GM12878 (cell line): Measurements from ENCODE around the gene SERINC5. TPM values are rescaled to one million over a fixed set of nuclear protein-coding genes. Genes with fewer than 3 reads are reported as not detected.

Experiments
- ATAC-seq: fragments of 200-7000 bp; cut with Tn5 transposase; 3 replicates; pipeline ENCODE4 v1.9.1; 2020; ENCODE audit warnings: mild to moderate bottlenecking, moderate library complexity
- BruUV-seq: library from RNA; stranded (reverse); fragments of 400-500 nt; replicated peaks from 2 replicates; lab custom pipeline; 2021; lab: Mats Ljungman, UMichigan
- CTCF ChIA-PET: fragments of 300-600 bp; sonication (Branson Sonifier 250); formaldehyde crosslinking; extraction: SDS; loops from one replicate; lab custom pipeline; 2021; ENCODE audit warnings: inconsistent platforms; lab: Yijun Ruan, JAX
- POLR2A ChIA-PET: fragments of 350-600 bp; formaldehyde crosslinking; extraction: SDS; loops from one replicate; lab custom pipeline; 2021; ENCODE audit warnings: inconsistent platforms; lab: Charles Lee
- RAD21 ChIA-PET: fragments of 300-600 bp; sonication (Branson Sonifier 250); formaldehyde crosslinking; loops from one replicate; lab custom pipeline; 2023; ENCODE audit warnings: antibody characterized with exemption; ENCODE audit not compliant: unreplicated experiment; lab: Charles Lee
- SMC1A ChIA-PET: fragments of 300-600 bp; sonication (Branson Sonifier 250); formaldehyde crosslinking; loops from one replicate; lab custom pipeline; 2023; ENCODE audit not compliant: unreplicated experiment, uncharacterized antibody; lab: Charles Lee
- DNase-seq: peaks from one replicate; pipeline ENCODE4 v3.0.0-alpha.2; 2011; ENCODE audit warnings: low read depth, low spot score
- FAIRE-seq: peaks from 3 replicates; lab custom pipeline; 2011; peaks lifted over from hg19 to GRCh38; lab: Jason Lieb, UNC
- H2AFZ ChIP-seq: 2 replicates; pipeline ENCODE4 v1.6.0; 2011; ENCODE audit warnings: low read depth, low read length, control low read depth; ENCODE audit not compliant: control insufficient read depth
- H3K27ac ChIP-seq: 2 replicates; pipeline ENCODE4 v1.5.1; 2011; ENCODE audit warnings: control low read depth; ENCODE audit not compliant: control insufficient read depth, insufficient read depth
- H3K27me3 ChIP-seq, 2 experiments: replicated peaks in 1 of 2; 2 replicates each; pipeline versions ENCODE4 v1.6.0 to v1.6.1; 2011; ENCODE audit warnings: low read length in 1 of 2; ENCODE audit not compliant: control insufficient read depth in 2 of 2, insufficient read depth in 2 of 2
- H3K36me3 ChIP-seq, 2 experiments: 2 replicates each; pipeline ENCODE4 v1.5.1; 2011; ENCODE audit warnings: low read length in 1 of 2; ENCODE audit not compliant: control insufficient read depth in 2 of 2, insufficient read depth in 2 of 2
- H3K4me1 ChIP-seq: 2 replicates; pipeline ENCODE4 v1.6.1; 2011; ENCODE audit warnings: mild to moderate bottlenecking, low read length, moderate library complexity, mixed read lengths; ENCODE audit not compliant: control insufficient read depth, insufficient read depth
- H3K4me2 ChIP-seq: 2 replicates; pipeline ENCODE4 v1.6.0; 2011; ENCODE audit warnings: control low read depth; ENCODE audit not compliant: control insufficient read depth, insufficient read depth
- H3K4me3 ChIP-seq: fragments of 200-600 bp; sonication (generic); 2 replicates; pipeline ENCODE4 v1.5.1; 2016
- H3K79me2 ChIP-seq: 2 replicates; pipeline ENCODE4 v1.6.0; 2011; ENCODE audit warnings: low read length; ENCODE audit not compliant: control insufficient read depth, insufficient read depth
- H3K9ac ChIP-seq: 2 replicates; pipeline ENCODE4 v1.8.0; 2011; ENCODE audit warnings: low read length, control low read depth, mixed read lengths; ENCODE audit not compliant: control insufficient read depth, insufficient read depth
- H3K9me3 ChIP-seq: replicated peaks from 3 replicates; pipeline ENCODE4 v1.5.1; 2011; ENCODE audit warnings: mild to moderate bottlenecking, low read length; ENCODE audit not compliant: control insufficient read depth, insufficient read depth
- H4K20me1 ChIP-seq: 2 replicates; pipeline ENCODE4 v1.6.0; 2011; ENCODE audit not compliant: control insufficient read depth, insufficient read depth
- HDAC2 ChIP-seq: fragments of 200-600 bp; sonication (generic); IDR thresholded peaks from 2 replicates; pipeline ENCODE4 v1.6.1; 2017
- PAX5 ChIP-seq: IDR thresholded peaks from 2 replicates; pipeline ENCODE4 v1.6.1; 2011; ENCODE audit warnings: low read depth, low read length, borderline replicate concordance
- POU2F2 ChIP-seq: IDR thresholded peaks from 3 replicates; pipeline ENCODE4 v1.6.1; 2011; ENCODE audit warnings: low read depth, mild to moderate bottlenecking, low read length, borderline replicate concordance
- RELB ChIP-seq: fragments of 450-650 bp; IDR thresholded peaks from 2 replicates; pipeline ENCODE4 v1.6.1; 2017; ENCODE audit warnings: low read depth, mild to moderate bottlenecking, moderate library complexity
- SMC3 ChIP-seq: IDR thresholded peaks from 2 replicates; pipeline ENCODE4 v1.6.1; 2011; ENCODE audit warnings: low read length, improper control_type of control experiment, borderline replicate concordance
- SUPT20H ChIP-seq: IDR thresholded peaks from 2 replicates; pipeline ENCODE4 v1.6.1; 2011; ENCODE audit warnings: low read depth, mild to moderate bottlenecking, low read length, moderate library complexity, borderline replicate concordance; ENCODE audit not compliant: control insufficient read depth
- USF1 ChIP-seq: IDR thresholded peaks from 2 replicates; pipeline ENCODE4 v1.6.1; 2011; ENCODE audit warnings: borderline replicate concordance, low read depth, mild to moderate bottlenecking, moderate library complexity, mixed read lengths, low read length; ENCODE audit not compliant: insufficient read depth; ENCODE audit errors: extremely low read length
- YBX1 ChIP-seq: fragments of 450-650 bp; IDR thresholded peaks from 2 replicates; pipeline ENCODE4 v1.6.1; 2016; ENCODE audit warnings: antibody characterized with exemption
- ZBTB11 ChIP-seq: fragments of 450-650 bp; formaldehyde crosslinking; IDR thresholded peaks from 2 replicates; pipeline ENCODE4 v1.5.0; 2022; ENCODE audit warnings: mild to moderate bottlenecking, missing genetic modification characterization
- ZBTB33 ChIP-seq: fragments of 450-650 bp; IDR thresholded peaks from 2 replicates; pipeline ENCODE4 v1.6.1; 2017; ENCODE audit warnings: mild to moderate bottlenecking
- ZNF384 ChIP-seq: IDR thresholded peaks from 2 replicates; pipeline ENCODE4 v1.6.1; 2012; ENCODE audit warnings: low read depth, mild to moderate bottlenecking, low read length, improper control_type of control experiment, borderline replicate concordance
- WGBS: methylation state at CpG from one replicate; pipeline ENCODE4 v1.1.6; 2016; ENCODE audit warnings: low lambda C conversion rate; ENCODE audit not compliant: insufficient replicate concordance, insufficient coverage; ENCODE audit errors: missing lambda C conversion rate; 5-methylcytosine and 5-hydroxymethylcytosine counted together
- in situ Hi-C: fragments of 300-500 bp; cut with MboI; formaldehyde crosslinking; loops from 9 replicates; pipeline ENCODE4 v1.14.3; 2018; ENCODE audit warnings: mixed read lengths
- intact Hi-C: fragments of 100-400 bp; cut with micrococcal nuclease; formaldehyde crosslinking; loops from one replicate; pipeline ENCODE4 v1.14.2; 2022; ENCODE audit not compliant: unreplicated experiment
- polyA plus RNA-seq, 11 experiments: library from polyadenylated mRNA; depleted of rRNA in 4 of 11; unstranded in 6 of 11; stranded (reverse) in 5 of 11; fragments of >200 nt; fragmentation: Nextera tagmentation in 4 of 11; fragmentation: Illumina TruSeq in 1 of 11; extraction: Ambion mirVana in 4 of 11; extraction: Trizol in 1 of 11; gene quantifications; 1 replicate in 1 of 11; 2 replicates in 10 of 11; pipeline versions ENCODE4 v1.2.1 to v1.2.3, GENCODE V29; 2011 to 2016; ENCODE audit warnings: inconsistent platforms in 2 of 11, missing spikeins in 2 of 11, low read depth in 1 of 11
- total RNA-seq, 4 experiments: library from RNA; depleted of rRNA in 3 of 4; stranded (reverse); fragments of >200 nt in 3 of 4; fragmentation: Illumina TruSeq in 1 of 4; extraction: Trizol in 1 of 4; gene quantifications; 2 replicates each; pipeline versions ENCODE4 v1.2.1 to v1.2.3, GENCODE V29; 2013 to 2021

Gene SERINC5
- total and polyA plus RNA-seq, 10 of the 15 experiments (the other 5 are each of a cell fraction or from before 2014, with no cell fraction given), result 0.66 to 7.0 (median 2.8) TPM

DNA sequence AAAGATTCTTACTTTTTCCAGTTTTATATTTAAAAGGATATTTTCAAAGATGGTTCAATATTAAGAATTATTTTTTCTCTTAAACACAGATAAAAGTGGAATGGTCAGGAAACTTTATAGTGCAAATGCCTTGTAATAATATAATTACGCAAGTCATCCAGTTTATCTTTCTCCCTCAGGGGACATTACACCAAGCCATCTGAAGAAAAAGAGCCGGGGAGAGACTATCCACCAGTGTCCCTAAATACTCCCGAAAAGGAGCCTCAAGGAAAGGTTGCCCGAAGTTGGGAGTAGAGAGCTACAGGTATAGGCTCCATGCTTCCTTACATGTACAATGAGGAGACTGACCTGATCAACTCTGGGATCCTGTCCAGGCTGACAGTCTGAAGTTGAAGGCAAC, 101.1 kb downstream of the SERINC5 start:
- ChIA-PET CTCF (interaction anchor here (1.2 kb wide), 1 partner anchor 105 kb away, joined by 3 read pairs; no protein-coding TSS in a partner anchor), POLR2A (no interaction called here), RAD21 (no interaction called here), SMC1A (interaction anchor here (1.2 kb wide), 1 partner anchor 55 kb away, joined by 4 read pairs; no protein-coding TSS in a partner anchor)
- Histone ChIP-seq H2AFZ (no peak overlapping the region), H3K9me3 (no peaks in the 10 kb centered on the region), H3K36me3 (no peaks in the 10 kb centered on the region), H3K79me2 (no peaks in the 10 kb centered on the region), H3K9ac (no peak overlapping the region), H3K4me1 (no peaks in the 10 kb centered on the region), H3K4me2 (no peak overlapping the region), H4K20me1 (no peaks in the 10 kb centered on the region), H3K4me3 (no peak overlapping the region), H3K27ac (no peak overlapping the region), H3K27me3 (no peaks in the 10 kb centered on the region)
- WGBS, result 60% methylated on average over 4 of the region's 4 CpGs
- no TSS peak for BruUV-seq
- no peak for FAIRE-seq
- intact Hi-C loops (no loop called here), in situ Hi-C loops (no loop called here)
- no peak for TF ChIP-seq HDAC2
- TF ChIP-seq PAX5, result no peak
- TF ChIP-seq YBX1, result no peak
- TF ChIP-seq SUPT20H, result no peak
- TF ChIP-seq RELB, result no peak
- TF ChIP-seq ZNF384, result no peak
- TF ChIP-seq USF1, result no peak
- TF ChIP-seq SMC3, result no peak
- no peak for TF ChIP-seq ZBTB11 (CRISPR knock-in tag)
- TF ChIP-seq POU2F2, result no peak
- TF ChIP-seq ZBTB33, result no peak
- no peak for DNase-seq
- ATAC-seq, result no peak
